ENCODE measurements around the gene EPOP. TPM values are rescaled to one million over a fixed set of nuclear protein-coding genes. Genes with fewer than 3 reads are reported as not detected.
A peak's percentile ranks its signal among the peaks of the same experiment; 100 is the strongest.

The EPOP gene
- total and polyA plus RNA-seq, 2 of the 13 experiments (the other 11 are each of a cell fraction or from before 2014, with no cell fraction given): 14.7 to 37.8 TPM

- TF ChIP-seq RERE (CRISPR knock-in tag; IDR thresholded peaks at IDR 0.05; ENCODE audit: low read depth) (peak; percentile 27; the same call in 1 of the 2 replicates), SMAD9 (CRISPR knock-in tag; IDR thresholded peaks at IDR 0.05) (no peak), MTF2 (CRISPR knock-in tag; IDR thresholded peaks at IDR 0.05; ENCODE audit: borderline replicate concordance) (no peak), SIN3A (IDR thresholded peaks at IDR 0.05; ENCODE audit: borderline replicate concordance, low read depth, low read length) (no peak), NFYC (CRISPR knock-in tag; IDR thresholded peaks at IDR 0.05) (no peak), ZNF503 (CRISPR knock-in tag; IDR thresholded peaks at IDR 0.05) (0 out of 2 replicates have a peak, but pooled peaks have one; percentile 33), ZNF280D (CRISPR knock-in tag; IDR thresholded peaks at IDR 0.05) (no peak), MTF1 (CRISPR knock-in tag; IDR thresholded peaks at IDR 0.05) (no peak), ZNF660 (CRISPR knock-in tag; IDR thresholded peaks at IDR 0.05; ENCODE audit: borderline replicate concordance, low read depth) (no peak), FUBP1 (CRISPR knock-in tag; IDR thresholded peaks at IDR 0.05; ENCODE audit: borderline replicate concordance) (no peak), ZNF251 (CRISPR knock-in tag; IDR thresholded peaks at IDR 0.05) (no peak), ERF (CRISPR knock-in tag; IDR thresholded peaks at IDR 0.05) (no peak), PCBP2 (optimal IDR thresholded peaks at IDR 0.05; ENCODE audit: low read depth, low read length, poor library complexity, severe bottlenecking) (no peak), ZNF639 (CRISPR knock-in tag; conservative IDR thresholded peaks at IDR 0.05) (no peak)
These were observed 16.4 kb upstream of the EPOP start (continued) for GRCh38 chr17:38691154-38691553.
